Activated CD4-positive, alpha-beta T cell treated with anti-CD3 and anti-CD28 coated beads for 1 hour (primary cell): ENCODE results near the gene KCNIP4.
"Not testable (repeated sequence)": the region's sequence is repeated elsewhere in the genome, so short reads cannot be mapped to it uniquely, and the experiment has no call there.

ENCODE experiments used
- DNase-seq: peaks from one replicate; pipeline ENCODE4 v3.0.0-alpha.2; 2020

The KCNIP4 gene

GRCh38 chr4:20825505-20825904 lies 1123.1 kb downstream of the KCNIP4 start:
- no peak for DNase-seq

- no peak for DNase-seq
Measured at GRCh38 chr4:20816287-20816686, 1132.3 kb downstream of the KCNIP4 start.

- no peak for DNase-seq
Measured at GRCh38 chr4:20813700-20814099, 1134.9 kb downstream of the KCNIP4 start.

- DNase-seq = no peak
Measured at GRCh38 chr4:20809812-20810211, 1138.8 kb downstream of the KCNIP4 start.

- no peak for DNase-seq
Measured at GRCh38 chr4:20805716-20806115, 1142.9 kb downstream of the KCNIP4 start.

- DNase-seq = no peak
Measured at GRCh38 chr4:20787940-20788665, 1160.5 kb downstream of the KCNIP4 start.

GRCh38 chr4:20783134-20783533 lies 1165.4 kb downstream of the KCNIP4 start:
- not testable (repeated sequence) for DNase-seq

- DNase-seq = no peak
Measured at GRCh38 chr4:20778896-20779295, 1169.7 kb downstream of the KCNIP4 start.

GRCh38 chr4:20773144-20773997 lies 1175.2 kb downstream of the KCNIP4 start:
- no peak for DNase-seq

- DNase-seq = no peak
Measured at GRCh38 chr4:20764366-20764992, 1184.1 kb downstream of the KCNIP4 start.

GRCh38 chr4:20761826-20762225 lies 1186.7 kb downstream of the KCNIP4 start:
- DNase-seq = no peak

GRCh38 chr4:20761382-20761781 lies 1187.2 kb downstream of the KCNIP4 start:
- DNase-seq = no peak

- no peak for DNase-seq
Measured at GRCh38 chr4:20760053-20760452, 1188.5 kb downstream of the KCNIP4 start.

- no peak for DNase-seq
Measured at GRCh38 chr4:20754036-20754435, 1194.5 kb downstream of the KCNIP4 start.

- no peak for DNase-seq
Measured at GRCh38 chr4:20752641-20753040, 1195.9 kb downstream of the KCNIP4 start.

- DNase-seq = not testable (repeated sequence)
Measured at GRCh38 chr4:20746000-20746399, 1202.6 kb downstream of the KCNIP4 start.

GRCh38 chr4:20735931-20736330 lies 1212.6 kb downstream of the KCNIP4 start:
- no peak for DNase-seq

- DNase-seq = no peak
Measured at GRCh38 chr4:20724915-20725314, 1223.7 kb downstream of the KCNIP4 start.

GRCh38 chr4:20723463-20723862 lies 1225.1 kb downstream of the KCNIP4 start:
- no peak for DNase-seq

GRCh38 chr4:20723019-20723418 lies 1225.6 kb downstream of the KCNIP4 start:
- DNase-seq = no peak

- DNase-seq = no peak
Measured at GRCh38 chr4:20711335-20711734, 1237.2 kb downstream of the KCNIP4 start.

GRCh38 chr4:20700007-20700761 lies 1248.4 kb downstream of the KCNIP4 start, which contains the start of gene PACRGL:
PACRGL (plus strand) TSS chr4:20700458; CDS start chr4:20704482, 4,024 bp downstream.
- DNase-seq = peak; percentile 86

- no peak for DNase-seq
Measured at GRCh38 chr4:20698820-20699219, 1249.8 kb downstream of the KCNIP4 start.
